GM23248 (cell line): ENCODE data around the gene MEAK7. TPM values are rescaled to one million over a fixed set of nuclear protein-coding genes. Genes with fewer than 3 reads are reported as not detected.

Experiments used
- DNase-seq: peaks from one replicate; pipeline ENCODE4 v3.0.0-alpha.2; 2015
- H2AFZ ChIP-seq: fragments of 200-600 bp; sonication (generic); 2 replicates; pipeline ENCODE4 v1.6.1; 2016; ENCODE audit warnings: antibody characterized with exemption
- H3F3A ChIP-seq: fragments of 200-600 bp; sonication (generic); 2 replicates; pipeline ENCODE4 v1.6.1; 2016; ENCODE audit warnings: mild to moderate bottlenecking, antibody characterized with exemption, mixed run types; ENCODE audit not compliant: insufficient read depth
- H3K27ac ChIP-seq: fragments of 200-600 bp; sonication (generic); 2 replicates; pipeline ENCODE4 v1.5.1; 2016; ENCODE audit warnings: mild to moderate bottlenecking
- H3K27me3 ChIP-seq: fragments of 200-600 bp; sonication (generic); replicated peaks from 2 replicates; pipeline ENCODE4 v1.6.1; 2016; ENCODE audit warnings: mild to moderate bottlenecking; ENCODE audit not compliant: insufficient read depth
- H3K36me3 ChIP-seq: fragments of 200-600 bp; sonication (generic); 2 replicates; pipeline ENCODE4 v1.6.1; 2016; ENCODE audit warnings: low read depth, mild to moderate bottlenecking
- H3K4me1 ChIP-seq: fragments of 200-600 bp; sonication (generic); 2 replicates; pipeline ENCODE4 v1.6.1; 2016; ENCODE audit warnings: mild to moderate bottlenecking; ENCODE audit not compliant: insufficient read depth
- H3K4me2 ChIP-seq: fragments of 200-600 bp; sonication (generic); one replicate; pipeline ENCODE4 v1.6.1; 2016; ENCODE audit warnings: mild to moderate bottlenecking; ENCODE audit not compliant: unreplicated experiment
- H3K4me3 ChIP-seq: fragments of 200-600 bp; sonication (generic); 2 replicates; pipeline ENCODE4 v1.5.1; 2016; ENCODE audit warnings: mild to moderate bottlenecking
- H3K79me2 ChIP-seq: fragments of 200-600 bp; sonication (generic); 2 replicates; pipeline ENCODE4 v1.6.1; 2016; ENCODE audit warnings: mild to moderate bottlenecking; ENCODE audit not compliant: insufficient read depth
- H3K9ac ChIP-seq: fragments of 200-600 bp; sonication (generic); 2 replicates; pipeline ENCODE4 v1.6.1; 2016; ENCODE audit warnings: mild to moderate bottlenecking
- H3K9me2 ChIP-seq: fragments of 200-600 bp; sonication (generic); 2 replicates; pipeline ENCODE4 v1.6.1; 2016; ENCODE audit warnings: mixed run types, mild to moderate bottlenecking, moderate library complexity; ENCODE audit not compliant: insufficient read depth
- H3K9me3 ChIP-seq: fragments of 200-600 bp; sonication (generic); one replicate; pipeline ENCODE4 v1.6.1; 2017; ENCODE audit warnings: low read depth
- H4K20me1 ChIP-seq: fragments of 200-600 bp; sonication (generic); 2 replicates; pipeline ENCODE4 v1.6.0; 2016; ENCODE audit not compliant: insufficient read depth
- EZH2 ChIP-seq: fragments of 200-600 bp; sonication (generic); IDR thresholded peaks from 2 replicates; pipeline ENCODE4 v1.6.1; 2018; ENCODE audit warnings: antibody characterized with exemption, mild to moderate bottlenecking; ENCODE audit not compliant: insufficient read depth, poor library complexity, severe bottlenecking
- EZH2phosphoT487 ChIP-seq: fragments of 200-600 bp; sonication (generic); IDR thresholded peaks from 2 replicates; pipeline ENCODE4 v1.6.1; 2018; ENCODE audit warnings: antibody characterized with exemption, moderate library complexity, mild to moderate bottlenecking, low read depth; ENCODE audit not compliant: insufficient read depth
- whole genome bisulfite sequencing, 2 experiments: methylation state at CpG; one replicate each; pipeline ENCODE4 v1.1.6; 2015 to 2017; ENCODE audit warnings: low lambda C conversion rate in 2 of 2, low coverage in 1 of 2; ENCODE audit errors: missing lambda C conversion rate in 2 of 2; 5-methylcytosine and 5-hydroxymethylcytosine counted together
- in situ Hi-C: fragments of 300-500 bp; cut with MboI; formaldehyde crosslinking; loops from 2 replicates; pipeline ENCODE4 v1.15.0; 2020
- polyA plus RNA-seq: library from polyadenylated mRNA; unstranded; fragments of >200 nt; fragmentation: Nextera tagmentation; extraction: Ambion mirVana; gene quantifications from 2 replicates; pipeline ENCODE4 v1.2.1, GENCODE V29; 2016
- total RNA-seq: library from RNA; depleted of rRNA; stranded (reverse); fragments of >200 nt; shearing (Covaris generic); gene quantifications from 2 replicates; pipeline ENCODE4 v1.2.3, GENCODE V29; 2014; rRNA removed

Gene MEAK7
- total and polyA plus RNA-seq, 2 experiments from 2014 or later: 45.6 to 62.0 TPM

DNA sequence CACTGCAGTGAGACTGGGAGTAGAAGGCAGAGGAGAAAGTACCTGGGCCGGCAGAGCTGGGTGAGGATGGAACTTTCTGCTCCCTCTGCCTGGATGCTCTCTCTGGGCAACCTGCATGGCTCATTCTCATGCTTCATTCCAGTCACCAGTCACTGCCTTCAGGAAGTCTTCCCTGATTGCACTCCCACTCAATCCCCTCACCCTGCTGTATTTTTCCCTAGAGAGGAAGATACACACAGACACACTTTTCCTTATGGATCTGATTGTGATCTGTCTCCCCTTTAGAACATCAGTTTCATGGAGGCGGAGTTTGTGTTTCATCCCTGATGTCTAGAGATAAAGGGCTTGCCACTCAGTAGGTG, 44.9 kb downstream of the MEAK7 start:
- H3K36me3 ChIP-seq: peaks cover 21% of the 10 kb centered on the region; the same call in 1 of the 2 replicates
- 97 to 100% methylated on average over 2 of the region's 2 CpGs for WGBS, 2 experiments
- H3K4me2 ChIP-seq: no peak overlapping the region
- no peaks in the 10 kb centered on the region for H3K4me1 ChIP-seq
- H3K27me3 ChIP-seq: no peaks in the 10 kb centered on the region
- DNase-seq: no peak
- TF ChIP-seq EZH2phosphoT487 (no peak), EZH2 (no peak)
- H4K20me1 ChIP-seq: no peaks in the 10 kb centered on the region
- no peak overlapping the region for H3K4me3 ChIP-seq
- no peak overlapping the region for H3K9ac ChIP-seq
- H3K9me3 ChIP-seq: no peaks in the 10 kb centered on the region
- H3F3A ChIP-seq: no peaks in the 10 kb centered on the region
- no peak overlapping the region for H2AFZ ChIP-seq
- in situ Hi-C loops: no loop called here
- no peaks in the 10 kb centered on the region for H3K9me2 ChIP-seq
- H3K79me2 ChIP-seq: no peaks in the 10 kb centered on the region
- H3K27ac ChIP-seq: no peak overlapping the region

DNA sequence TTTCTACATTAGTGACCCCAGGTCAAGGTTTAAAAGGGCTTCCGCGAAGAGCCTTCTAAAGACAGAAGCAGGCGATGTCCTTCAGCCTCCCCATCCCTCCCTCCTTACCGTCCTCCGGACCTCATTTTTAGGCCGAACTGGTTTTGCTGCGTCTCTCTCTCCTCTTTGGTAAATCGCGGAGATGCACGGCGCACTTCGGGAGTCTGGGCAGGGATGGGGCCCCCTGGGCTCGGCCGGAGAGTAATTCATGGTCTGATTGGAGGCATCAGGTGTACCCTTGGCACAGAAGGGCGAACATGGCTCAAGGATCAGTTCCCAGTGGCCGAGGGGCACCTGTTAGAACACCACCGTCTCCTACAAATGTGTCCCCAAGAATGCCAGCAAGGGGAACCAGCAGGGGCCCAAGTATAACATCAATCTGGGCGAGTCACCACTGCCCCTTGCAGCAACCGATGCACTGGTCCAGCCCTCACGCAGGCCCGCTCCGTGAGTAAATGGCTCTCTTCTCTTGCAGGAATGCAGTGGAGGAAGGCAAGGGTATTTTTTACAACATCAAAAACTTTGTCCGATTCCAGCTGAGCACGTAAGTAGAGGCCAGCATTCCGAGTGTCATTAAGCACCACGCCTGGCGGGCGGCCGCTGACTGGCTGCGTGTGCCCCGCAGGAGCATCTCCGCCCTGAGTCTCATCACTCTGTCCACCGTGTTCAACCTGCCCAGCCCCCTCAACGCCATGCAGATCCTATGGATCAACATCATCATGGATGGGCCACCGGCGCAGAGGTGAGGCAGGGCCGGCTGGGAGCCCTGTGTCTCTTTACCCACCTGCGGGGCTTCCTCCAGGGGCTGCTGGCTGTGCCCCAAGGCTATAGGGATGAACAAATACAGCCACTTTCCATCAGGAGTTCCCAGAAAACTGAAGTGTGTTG, 45.6 kb downstream of the MEAK7 start:
- WGBS, 2 experiments: 94 to 95% methylated on average over 35 to 38 of the region's 38 CpGs

DNA sequence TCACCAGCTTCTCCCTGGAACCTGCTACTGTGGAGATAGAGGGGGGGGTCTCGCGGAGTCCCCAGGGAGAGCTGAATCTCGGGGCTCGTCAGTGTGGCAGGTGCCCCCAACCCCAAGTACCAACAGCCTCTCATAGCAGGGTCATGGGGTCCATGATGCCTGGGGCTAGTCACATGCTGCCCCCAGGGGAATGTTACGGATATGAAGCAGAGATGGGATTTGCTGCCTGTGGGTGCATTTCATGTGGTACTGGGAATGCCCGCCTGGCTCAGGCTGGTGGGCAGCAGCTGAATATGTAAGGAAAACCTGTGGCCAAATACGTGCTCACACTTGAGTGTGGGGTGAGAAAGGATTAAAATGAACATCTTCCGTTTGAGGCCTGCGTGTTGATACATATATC, 49.4 kb downstream of the MEAK7 start:
- H4K20me1 ChIP-seq: no peaks in the 10 kb centered on the region
- no peak overlapping the region for H3K27ac ChIP-seq
- WGBS, 2 experiments: 96 to 98% methylated on average over 9 of the region's 9 CpGs
- TF ChIP-seq EZH2phosphoT487 (no peak), EZH2 (no peak)
- no peak for DNase-seq
- in situ Hi-C loops: no loop called here
- H3K9me2 ChIP-seq: no peaks in the 10 kb centered on the region
- H3F3A ChIP-seq: no peaks in the 10 kb centered on the region
- H3K4me2 ChIP-seq: no peak overlapping the region
- no peaks in the 10 kb centered on the region for H3K79me2 ChIP-seq
- H3K9ac ChIP-seq: no peak overlapping the region
- no peaks in the 10 kb centered on the region for H3K9me3 ChIP-seq
- no peak overlapping the region for H3K4me3 ChIP-seq
- no peak overlapping the region for H2AFZ ChIP-seq
- H3K4me1 ChIP-seq: no peaks in the 10 kb centered on the region
- no peaks in the 10 kb centered on the region for H3K27me3 ChIP-seq
- H3K36me3 ChIP-seq: no peaks in the 10 kb centered on the region; the same call in 1 of the 2 replicates

More for the DNA sequence above, 45.6 kb downstream of the MEAK7 start:
- Histone ChIP-seq H3K4me1 (no peaks in the 10 kb centered on the region), H3K9me2 (no peaks in the 10 kb centered on the region), H3K9ac (no peak overlapping the region), H3K4me3 (no peak overlapping the region), H3K27me3 (no peaks in the 10 kb centered on the region), H2AFZ (no peak overlapping the region), H3K79me2 (no peaks in the 10 kb centered on the region), H3K9me3 (no peaks in the 10 kb centered on the region), H3K4me2 (no peak overlapping the region), H3F3A (no peaks in the 10 kb centered on the region), H3K27ac (no peak overlapping the region), H3K36me3 (peaks cover 17% of the 10 kb centered on the region; the same call in 1 of the 2 replicates), H4K20me1 (no peaks in the 10 kb centered on the region)
- in situ Hi-C loops: no loop called here
- no peak for DNase-seq
- TF ChIP-seq EZH2phosphoT487 (no peak), EZH2 (no peak)

Other genes with a start within 250 kb of the MEAK7 start
- 0.13 and 0.76 TPM in 2 replicates for gene WFDC1, start 209.8 kb downstream of the MEAK7 start, total RNA-seq
- 0.35 and 0.87 TPM in 2 replicates for gene WFDC1, start 209.8 kb downstream of the MEAK7 start, polyA plus RNA-seq
- not detected in 2 replicates for gene ATP2C2, start 136.1 kb downstream of the MEAK7 start, total RNA-seq
- gene ATP2C2, start 136.1 kb downstream of the MEAK7 start, polyA plus RNA-seq: 0.74 and 0.84 TPM in 2 replicates
- 144 and 145 TPM in 2 replicates for gene COTL1, start 113.4 kb upstream of the MEAK7 start, total RNA-seq
- gene COTL1, start 113.4 kb upstream of the MEAK7 start, polyA plus RNA-seq: 370 and 399 TPM in 2 replicates
- 68.0 and 83.9 TPM in 2 replicates for gene KLHL36, start 143.9 kb upstream of the MEAK7 start, total RNA-seq
- gene KLHL36, start 143.9 kb upstream of the MEAK7 start, polyA plus RNA-seq: 18.1 and 20.5 TPM in 2 replicates
- 48.3 and 51.3 TPM in 2 replicates for gene USP10, start 195.3 kb upstream of the MEAK7 start, total RNA-seq
- gene USP10, start 195.3 kb upstream of the MEAK7 start, polyA plus RNA-seq: 72.4 and 74.0 TPM in 2 replicates